HG02981 (cell line): ENCODE results near the gene SIRT4.
A peak's percentile ranks its signal among the peaks of the same experiment; 100 is the strongest.
"Not testable (repeated sequence)": the region's sequence is repeated elsewhere in the genome, so short reads cannot be mapped to it uniquely, and the experiment has no call there.

Experiments used
- ATAC-seq: cut with Tn5 transposase; IDR thresholded peaks from one replicate; pipeline ENCODE4 v1.9.1; 2021; ENCODE audit warnings: mild to moderate bottlenecking, moderate library complexity; ENCODE audit not compliant: unreplicated experiment

Gene SIRT4, protein sequence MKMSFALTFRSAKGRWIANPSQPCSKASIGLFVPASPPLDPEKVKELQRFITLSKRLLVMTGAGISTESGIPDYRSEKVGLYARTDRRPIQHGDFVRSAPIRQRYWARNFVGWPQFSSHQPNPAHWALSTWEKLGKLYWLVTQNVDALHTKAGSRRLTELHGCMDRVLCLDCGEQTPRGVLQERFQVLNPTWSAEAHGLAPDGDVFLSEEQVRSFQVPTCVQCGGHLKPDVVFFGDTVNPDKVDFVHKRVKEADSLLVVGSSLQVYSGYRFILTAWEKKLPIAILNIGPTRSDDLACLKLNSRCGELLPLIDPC

DNA sequence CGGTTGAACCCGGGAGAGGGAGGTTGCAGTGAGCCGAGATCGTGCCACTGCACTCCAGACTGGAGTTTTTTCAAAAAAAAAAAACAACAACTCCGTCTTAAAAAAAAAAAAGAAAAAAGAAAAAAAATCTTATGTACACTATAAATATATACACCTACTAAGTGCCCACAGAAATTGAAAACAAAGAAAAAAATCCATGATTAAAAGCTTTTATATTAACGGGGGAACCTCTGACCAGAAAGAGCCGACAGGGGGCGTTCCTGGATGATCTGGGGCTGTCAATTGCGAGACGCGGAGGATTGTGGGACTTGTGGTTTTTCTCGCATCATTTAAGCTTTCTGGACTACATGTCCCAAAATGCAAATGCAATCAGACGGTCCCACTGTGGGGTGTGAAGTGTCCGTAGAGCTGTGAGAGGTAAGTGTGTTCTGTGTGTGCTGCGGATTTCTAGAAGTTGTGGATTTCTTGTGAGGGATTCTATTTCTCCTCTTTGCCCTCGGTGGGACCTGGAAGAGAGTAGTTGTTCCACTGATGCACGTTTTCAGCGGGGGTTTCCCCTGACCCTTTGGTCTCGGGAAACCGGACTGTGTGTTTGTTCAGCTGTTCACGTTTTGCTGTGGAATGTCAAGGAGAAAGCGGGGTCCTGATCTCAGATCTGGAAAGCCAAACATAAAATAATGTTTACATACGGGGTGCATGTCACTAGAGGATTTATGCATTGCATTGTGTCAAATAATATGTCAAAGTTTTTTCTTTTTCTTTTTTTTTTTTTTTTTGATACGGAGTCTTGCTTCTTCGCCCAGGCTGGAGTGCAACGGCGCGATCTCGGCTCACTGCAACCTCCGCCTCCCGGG, at the start of gene SIRT4:
Gene SIRT4, plus strand, starts transcription at position 360 of the 854 bp plus-strand sequence. CDS start 1,241 bp downstream, outside the sequence.
- peak; percentile 92 for ATAC-seq

DNA sequence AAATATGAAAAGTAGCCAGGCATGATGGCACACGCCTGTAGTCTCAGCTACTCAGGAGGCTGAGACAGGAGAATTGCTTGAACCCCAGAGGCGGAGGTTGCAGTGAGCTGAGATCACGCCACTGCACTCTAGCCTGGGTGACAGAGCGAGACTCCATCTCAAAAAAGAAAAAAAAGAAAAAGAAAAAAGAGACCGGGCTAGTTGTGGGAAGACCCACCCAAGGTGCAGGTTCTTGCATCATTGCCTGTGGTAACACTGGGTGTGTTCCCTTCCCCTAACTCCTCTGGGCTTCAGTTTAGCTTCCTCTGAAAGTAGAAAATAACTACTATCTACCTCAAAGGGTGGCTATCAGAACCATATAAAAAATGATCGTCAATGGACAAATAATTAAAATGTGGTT, 48.8 kb upstream of the SIRT4 start:
- ATAC-seq: not testable (repeated sequence)

DNA sequence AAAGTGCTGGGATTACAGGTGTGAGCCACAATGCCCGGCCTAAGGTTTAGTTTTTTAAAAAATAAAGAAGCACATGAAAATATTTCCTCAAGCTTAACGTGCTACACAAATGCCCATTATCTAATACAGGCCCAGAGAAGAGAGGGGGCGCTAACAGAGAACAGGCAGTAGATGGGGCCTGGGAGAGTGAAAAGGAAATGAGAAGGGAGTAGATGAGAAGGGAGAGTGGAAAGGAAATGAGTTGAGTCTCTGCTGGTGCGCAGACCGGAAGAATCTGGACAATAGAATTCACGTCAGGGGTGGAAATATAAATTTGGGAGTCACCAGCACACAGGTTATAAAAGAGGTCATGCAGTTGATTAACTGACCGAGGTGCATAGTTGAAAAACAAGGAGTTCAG, 47.3 kb upstream of the SIRT4 start:
- no peak for ATAC-seq

DNA sequence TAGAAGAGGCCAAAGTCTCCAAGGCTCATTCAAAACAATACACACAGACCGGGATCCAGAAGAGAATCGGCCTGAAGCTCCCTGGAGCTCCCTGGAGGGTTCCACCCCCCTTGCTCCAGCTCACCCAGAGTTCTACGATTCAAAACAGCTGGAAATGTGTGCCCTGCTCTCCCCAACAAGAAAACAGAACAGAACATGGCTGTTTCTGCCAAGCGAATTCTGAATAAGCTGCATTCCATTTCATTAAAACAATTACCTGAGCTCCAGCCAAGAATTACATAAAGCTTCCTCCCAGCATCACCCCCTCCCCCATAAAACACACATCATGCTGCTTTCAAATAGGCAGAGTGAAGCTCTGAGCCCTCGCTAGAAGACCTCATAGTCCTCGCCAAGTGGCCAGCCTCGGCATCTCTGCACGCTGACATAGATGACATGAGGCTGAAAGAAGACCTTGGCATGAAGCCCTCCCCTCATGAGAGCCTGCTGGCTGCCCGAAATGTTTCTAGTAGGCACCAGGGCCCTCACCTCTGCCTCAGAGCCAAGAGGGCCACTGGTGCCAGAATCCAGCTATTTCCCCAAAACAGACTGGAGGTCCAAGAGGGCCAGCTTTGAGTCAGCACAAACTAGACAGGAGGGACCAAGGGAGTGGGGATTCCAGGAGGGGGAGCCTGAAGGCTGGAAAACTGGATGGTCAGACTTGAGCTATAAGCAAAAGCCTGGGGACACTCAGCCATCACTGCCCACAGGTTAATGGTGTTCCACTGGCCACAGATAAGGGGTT, 44.9 kb upstream of the SIRT4 start:
- no peak for ATAC-seq

DNA sequence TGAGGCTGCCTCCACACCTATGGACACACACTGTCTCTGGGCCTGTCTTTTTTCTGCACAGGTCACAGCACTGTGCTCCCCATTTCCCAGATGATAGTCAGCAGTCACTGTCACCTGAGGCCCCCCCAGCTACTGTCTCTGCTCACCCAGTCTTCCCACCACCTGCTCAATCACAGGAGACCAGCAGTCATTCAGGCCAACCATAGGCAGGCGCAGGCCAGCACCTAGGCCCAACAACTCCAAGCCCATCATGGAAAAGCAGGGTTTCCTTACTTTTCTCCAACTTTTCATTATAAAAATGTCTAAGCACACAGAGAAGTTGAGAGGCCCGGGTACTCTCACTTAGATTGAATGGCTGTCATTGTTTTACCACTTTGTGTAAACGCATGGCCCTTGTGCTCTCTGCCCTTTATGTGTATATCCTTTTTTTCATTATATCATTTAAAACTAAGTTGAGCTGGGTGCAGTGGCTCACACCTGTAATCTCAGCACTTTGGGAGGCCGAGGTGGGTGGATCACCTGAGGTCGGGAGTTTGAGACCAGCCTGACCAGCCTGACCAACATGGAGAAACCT, 43.7 kb upstream of the SIRT4 start:
- ATAC-seq: no peak

DNA sequence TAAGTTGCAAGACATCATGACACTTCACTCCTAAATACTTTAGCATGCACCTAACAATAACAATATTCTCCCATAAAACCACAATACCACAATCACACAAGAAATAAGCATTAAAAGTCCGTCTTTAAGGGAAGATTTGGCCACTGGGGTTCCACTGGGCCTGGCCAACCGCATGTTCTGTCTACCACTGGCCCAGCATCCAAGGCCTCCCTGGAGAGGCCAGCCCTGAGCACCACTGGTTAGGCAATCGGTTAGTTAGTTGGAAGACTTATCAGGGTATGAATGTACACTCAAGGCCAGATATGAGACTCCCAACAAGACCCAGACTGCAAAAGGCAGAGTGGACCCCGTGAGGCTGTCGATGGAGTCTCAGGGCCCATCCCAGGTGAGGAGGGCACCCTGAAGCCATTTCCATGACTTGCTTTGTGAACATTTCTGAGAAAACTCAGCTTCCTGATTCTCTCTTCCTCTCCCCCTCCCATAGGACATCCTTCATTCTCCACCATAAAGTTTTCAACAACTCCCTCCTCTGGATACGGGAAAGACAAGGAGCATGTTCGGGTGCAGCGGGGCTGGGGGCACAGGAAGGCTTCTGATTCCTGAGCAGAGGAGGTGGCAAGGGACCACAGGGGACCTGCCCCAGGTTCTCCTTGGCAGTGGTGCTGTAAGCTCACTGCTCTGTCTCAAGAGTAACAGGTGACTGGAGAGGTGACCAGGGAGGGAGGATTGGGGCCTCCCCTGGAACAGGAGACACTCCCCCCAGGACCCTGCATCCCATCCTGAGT, 42.5 kb upstream of the SIRT4 start:
- no peak for ATAC-seq

DNA sequence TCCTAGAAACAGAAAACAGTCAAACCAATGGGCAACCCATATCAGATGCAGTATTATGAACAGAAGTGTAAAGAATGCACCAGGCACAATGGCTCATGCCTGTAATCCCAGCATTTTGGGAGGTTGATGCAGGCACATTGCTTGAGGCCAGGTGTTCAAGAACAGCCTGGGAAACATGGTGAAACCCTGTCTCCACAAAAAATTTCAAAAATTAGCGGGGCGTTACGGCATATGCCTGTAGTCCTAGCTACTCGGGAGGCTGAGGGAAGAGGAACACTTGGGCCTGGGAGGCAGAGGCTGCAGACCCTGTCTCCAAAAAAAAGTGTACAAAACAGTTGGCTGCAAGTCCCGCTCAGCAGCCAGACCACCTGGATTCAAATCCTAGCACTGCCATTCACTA, 41.5 kb upstream of the SIRT4 start:
- ATAC-seq: no peak

DNA sequence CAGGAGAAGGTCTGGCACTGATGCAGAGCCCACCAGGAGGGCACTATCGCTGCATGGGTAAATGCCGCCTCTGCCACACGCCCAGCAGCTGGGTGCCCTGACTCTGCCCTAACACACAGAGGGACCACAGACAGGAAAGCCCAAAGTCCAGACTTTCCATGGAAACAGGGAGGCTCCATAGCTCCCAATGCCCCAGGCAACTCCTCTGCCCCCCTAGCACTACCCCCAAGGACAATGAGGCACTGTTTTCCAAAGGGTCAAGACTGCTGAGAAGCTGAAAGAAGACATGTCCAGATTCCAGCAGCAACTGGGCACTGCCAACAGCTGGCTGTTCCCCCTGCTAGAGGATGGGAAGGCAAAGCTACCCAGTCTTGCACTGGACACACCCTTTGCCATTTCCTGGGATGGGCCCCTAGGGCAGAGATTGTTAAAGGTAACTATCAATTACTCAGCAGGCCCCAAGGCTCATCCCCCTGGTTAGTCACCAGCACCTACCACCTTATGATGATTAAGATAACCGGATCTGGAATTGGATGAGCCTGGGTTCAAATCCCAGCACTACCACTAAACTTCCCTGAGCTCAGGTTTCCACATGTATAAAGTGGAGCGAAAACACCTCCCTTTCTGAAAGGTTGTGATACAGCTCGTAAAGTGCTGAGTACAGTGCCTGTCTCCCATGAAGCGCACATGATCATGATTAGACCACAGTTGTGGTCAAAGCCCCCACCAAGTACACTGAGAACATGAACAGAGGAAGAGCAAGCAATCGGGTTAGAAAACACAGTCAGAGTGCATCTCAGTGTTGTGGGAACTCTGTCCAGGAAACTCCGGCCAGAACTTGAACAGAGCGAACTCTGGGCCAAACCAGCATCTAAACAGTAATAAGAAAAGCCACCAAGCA, 39.9 kb upstream of the SIRT4 start:
- ATAC-seq: no peak

DNA sequence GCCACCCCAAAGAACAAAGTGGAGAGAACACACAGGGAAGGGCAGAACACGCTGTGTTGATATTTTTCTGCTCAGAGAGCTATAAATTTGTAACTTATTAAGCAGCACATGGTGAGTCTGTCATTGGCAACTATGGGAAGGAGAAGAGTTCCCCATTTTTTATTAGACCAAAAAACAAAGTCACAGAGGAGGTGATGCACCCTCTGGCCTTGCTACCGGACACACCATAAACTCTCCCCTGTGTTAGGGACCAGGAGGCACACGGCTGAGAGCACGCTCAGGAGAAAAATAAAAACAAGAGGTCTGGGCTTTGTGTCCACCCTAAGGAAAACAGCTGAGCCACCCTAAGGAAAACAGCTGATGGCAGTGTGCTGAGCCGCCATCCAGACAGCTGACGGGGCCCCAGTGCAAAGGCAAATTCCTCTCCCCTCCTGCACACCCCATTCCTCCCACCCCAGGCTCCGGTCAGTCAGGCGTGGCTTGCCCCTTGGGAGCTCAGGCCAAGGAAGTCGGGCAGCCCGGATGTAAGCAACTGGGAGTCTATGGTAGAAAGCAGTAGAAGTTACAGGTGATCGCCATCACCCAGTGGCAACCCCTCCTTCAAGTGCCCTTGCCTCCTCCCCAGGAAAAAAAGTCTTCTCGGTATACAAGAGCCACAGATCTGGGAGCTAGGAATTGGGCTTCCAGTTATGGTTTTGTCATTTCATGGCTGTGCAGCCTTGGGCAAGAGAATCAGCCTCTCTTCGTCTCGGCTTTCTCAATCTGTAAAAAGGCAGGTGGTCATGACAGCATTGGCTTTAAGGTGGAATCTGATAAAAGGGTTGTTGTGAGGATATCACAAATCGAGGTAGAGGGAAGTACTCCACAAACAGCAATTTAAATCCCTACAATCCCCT, 39.0 kb upstream of the SIRT4 start:
- ATAC-seq: no peak

DNA sequence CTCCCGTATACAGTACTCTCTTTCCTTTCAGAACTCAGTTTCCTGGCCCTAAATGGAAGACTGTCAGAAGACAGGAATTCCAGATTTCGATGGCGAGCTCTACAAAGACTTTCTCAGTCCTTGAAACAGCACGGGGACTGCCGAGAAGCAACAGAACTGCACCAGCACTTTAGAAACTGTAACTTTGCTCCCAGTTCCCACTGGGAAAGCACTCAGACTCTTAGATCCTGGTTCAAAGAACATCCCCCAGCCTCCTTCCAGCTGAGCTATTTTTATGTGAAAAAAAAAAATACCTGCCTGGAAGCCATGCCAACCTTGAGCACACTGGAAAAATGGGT, 38.4 kb upstream of the SIRT4 start:
- ATAC-seq: no peak

DNA sequence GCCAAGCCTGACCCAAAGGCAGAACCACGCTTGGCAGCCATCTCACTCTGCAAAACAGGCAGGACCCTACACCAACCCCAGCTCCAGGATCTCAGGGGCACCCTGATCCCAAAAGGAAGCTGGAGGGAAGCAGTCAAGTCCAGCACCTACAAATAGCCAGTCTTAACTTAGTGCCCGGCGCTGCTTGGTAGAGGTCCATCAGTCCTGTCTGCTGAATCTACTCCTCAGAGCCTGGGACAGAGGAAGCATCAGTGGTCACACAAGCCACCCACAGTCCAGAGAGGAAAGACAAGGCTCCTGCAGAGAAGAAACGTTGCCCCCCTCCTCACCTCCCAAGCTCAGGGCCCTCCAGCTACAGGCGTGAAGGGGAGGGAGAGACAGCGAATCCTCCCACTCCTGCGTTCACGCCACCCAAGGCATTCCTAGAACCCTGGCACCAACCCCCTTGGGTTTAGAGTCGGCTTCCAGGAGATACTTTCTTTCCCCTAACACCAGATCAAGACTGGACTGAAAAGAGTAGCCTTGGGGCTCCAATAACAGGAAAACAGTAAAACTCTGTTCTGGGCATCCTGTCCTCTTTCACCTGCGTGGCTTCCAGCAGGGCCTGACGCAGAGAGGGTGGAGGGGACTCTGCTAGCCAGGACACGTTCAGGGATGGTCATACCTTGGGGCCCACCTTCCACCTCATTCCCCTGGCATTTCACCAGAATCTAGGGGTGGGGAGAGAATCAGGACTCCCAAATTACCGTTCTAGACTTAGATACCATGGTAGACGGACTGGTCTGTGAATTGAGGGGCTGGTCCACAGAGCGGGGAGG, 37.8 kb upstream of the SIRT4 start:
- ATAC-seq: no peak

DNA sequence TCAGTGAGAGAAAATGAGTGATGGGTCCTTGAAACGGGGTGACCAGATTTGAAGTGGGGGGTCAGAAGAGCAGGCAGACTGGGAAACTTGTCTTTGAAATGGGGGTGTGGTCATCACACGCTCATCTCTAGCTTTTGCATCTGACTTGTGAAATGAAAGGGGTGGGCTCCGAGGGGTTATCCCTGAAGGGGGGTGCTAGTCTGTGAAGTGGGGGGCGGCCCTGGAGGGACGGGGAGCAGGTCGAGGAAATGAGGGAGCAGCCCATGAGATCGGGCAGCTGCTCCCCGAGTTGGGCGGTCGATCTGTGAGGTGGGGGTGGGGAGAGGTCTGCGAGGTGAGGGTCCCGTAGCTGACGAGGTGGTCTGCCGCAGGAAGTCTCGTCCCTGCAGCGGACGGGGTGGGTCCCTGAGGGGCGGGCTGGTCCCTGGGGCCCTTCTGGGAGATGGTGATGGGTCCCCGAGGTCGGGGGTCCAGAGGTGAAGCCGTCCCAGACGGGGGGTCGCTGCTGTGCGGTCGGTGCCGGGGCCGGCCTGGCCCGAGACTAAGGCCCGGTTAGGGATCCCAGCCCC, 37.1 kb upstream of the SIRT4 start:
- no peak for ATAC-seq

DNA sequence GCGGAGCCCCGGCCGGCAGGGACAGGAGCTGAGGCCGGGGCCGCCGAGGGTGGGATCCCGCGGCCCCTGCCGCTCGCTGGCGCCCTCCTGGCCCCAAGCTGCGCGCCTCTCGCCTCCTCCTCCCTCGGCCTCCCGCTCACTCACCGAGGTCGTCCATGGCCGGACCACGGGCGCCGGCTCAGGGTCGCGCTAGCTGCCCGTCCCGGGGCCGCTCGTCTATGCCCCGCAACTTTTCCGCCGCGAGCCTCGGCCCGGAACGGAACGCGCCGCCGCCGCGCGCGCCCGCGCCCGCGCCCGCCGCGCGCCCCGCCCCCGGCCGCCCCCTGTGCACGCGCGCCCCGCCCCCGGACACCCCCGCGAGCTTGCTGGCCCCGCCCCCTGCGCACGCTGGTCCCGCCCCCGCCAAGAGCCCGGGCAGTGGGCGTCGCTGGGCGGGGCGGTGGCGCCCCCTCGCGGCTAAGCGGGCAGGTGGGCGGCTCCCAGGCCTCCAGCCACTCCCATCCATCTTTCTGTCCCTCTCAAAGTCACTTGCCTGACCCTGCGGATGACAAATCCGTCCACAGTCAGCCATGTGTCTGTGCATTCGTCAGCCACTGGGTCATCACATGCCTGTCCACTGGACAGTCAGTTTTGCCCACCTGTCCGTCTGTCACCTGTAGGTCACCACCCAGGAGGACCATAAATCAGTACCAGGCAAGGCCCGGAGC, 36.5 kb upstream of the SIRT4 start, which contains the start of gene PXN:
Gene PXN, minus strand, starts transcription at position 258 of the 707 bp plus-strand sequence. Its CDS starts 101 bp downstream, at position 157.
- peak; percentile 66 for ATAC-seq

DNA sequence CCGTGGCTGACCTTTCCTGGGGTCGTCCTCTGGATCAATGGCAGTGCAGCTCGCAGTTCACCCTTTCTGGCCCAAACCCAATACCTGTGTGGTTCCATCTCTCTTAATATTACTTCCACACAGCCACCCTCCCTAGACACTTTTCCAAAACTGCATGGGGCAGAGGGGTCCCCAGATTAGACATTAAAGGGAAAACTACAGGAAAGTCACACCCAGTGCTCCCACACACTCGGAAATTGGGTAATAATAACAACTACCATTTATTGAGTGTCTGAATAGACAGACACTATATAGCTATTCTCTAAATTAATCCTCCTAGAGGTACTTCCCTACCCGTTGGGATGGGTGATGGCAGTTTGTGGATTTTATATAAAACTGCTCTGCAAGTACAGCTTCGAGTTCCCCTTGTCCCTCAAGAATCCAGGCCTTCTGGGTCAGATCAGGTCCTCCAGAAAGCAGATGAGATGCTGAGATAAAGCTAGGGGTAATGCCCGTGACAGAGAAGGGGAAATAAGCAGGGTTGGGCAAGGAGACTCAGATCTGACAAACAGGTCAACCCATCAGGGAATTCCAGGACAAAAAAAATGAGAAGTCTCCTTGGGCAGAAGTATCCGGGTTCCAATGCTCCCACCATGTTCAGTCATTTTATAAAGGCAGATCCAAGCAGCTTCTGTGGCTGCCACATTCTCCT, 35.8 kb upstream of the SIRT4 start:
- ATAC-seq: no peak

DNA sequence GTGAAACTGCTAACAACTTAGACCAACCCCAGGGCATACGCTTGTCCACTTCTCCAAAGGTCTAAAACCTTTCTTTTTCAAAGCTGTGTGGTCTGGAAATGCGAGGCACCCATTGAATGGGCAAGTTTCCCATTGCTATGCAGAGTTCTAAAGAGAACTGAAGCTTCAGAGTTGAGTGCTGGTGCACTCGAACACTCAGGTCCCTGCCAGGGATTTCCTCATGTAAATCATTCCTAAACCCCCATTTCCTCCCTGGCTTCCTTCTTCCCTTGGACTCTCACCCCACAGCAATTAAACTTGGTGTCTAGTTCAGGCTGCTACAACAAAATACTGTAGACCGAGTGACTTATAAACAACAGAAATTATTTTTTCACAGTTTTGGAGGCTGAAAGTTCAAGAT, 34.4 kb upstream of the SIRT4 start:
- ATAC-seq: no peak

DNA sequence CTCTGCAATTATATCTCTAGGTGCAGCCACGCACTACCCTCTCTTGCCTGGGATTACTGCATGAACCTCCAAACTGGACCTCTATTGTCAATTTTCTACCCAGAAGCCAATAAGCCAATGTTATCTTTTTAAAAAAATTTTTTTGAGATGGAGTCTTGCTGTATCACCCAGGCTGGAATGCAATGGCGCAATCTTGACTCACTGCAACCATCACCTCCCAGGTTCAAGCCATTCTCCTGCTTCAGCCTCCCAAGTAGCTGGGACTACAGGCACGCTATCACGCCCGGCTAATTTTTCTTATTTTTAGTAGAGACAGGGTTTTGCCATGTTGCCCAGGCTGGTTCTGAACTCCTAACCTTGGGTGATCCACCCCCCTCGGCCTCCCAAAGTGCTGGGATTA, 25.4 kb upstream of the SIRT4 start:
- ATAC-seq: no peak
